CD4-positive, alpha-beta T cell treated with Interleukin-10 for 1 hour (primary cell): ENCODE results near the gene IFT43.
A peak's percentile ranks its signal among the peaks of the same experiment; 100 is the strongest.
"Not testable (repeated sequence)": the region's sequence is repeated elsewhere in the genome, so short reads cannot be mapped to it uniquely, and the experiment has no call there.

Source experiments
- DNase-seq: peaks from one replicate; pipeline ENCODE4 v3.0.0-alpha.2; 2020

IFT43 gene

GRCh38 chr14:75981426-75982265 is 3.9 kb upstream of the IFT43 start, which contains the start of gene TGFB3:
Gene TGFB3, minus strand, starts transcription at chr14:75981995. Its CDS starts 1,102 bp downstream, at chr14:75980893.
- peak; percentile 76 for DNase-seq

GRCh38 chr14:75982266-75983018 is 3.1 kb upstream of the IFT43 start:
- DNase-seq, result peak; percentile 82

GRCh38 chr14:75983019-75983358 is 2.6 kb upstream of the IFT43 start:
- no peak for DNase-seq

GRCh38 chr14:75984674-75985073 is 889 bp upstream of the IFT43 start:
- DNase-seq, result no peak

GRCh38 chr14:75986439-75986765 is 839 bp downstream of the IFT43 start:
- no peak for DNase-seq

GRCh38 chr14:75987201-75987970 is 1.8 kb downstream of the IFT43 start:
- no peak for DNase-seq

- no peak for DNase-seq
Measured at GRCh38 chr14:75989134-75989533, 3.6 kb downstream of the IFT43 start.

- no peak for DNase-seq
Measured at GRCh38 chr14:75990297-75990696, 4.7 kb downstream of the IFT43 start.

GRCh38 chr14:75991753-75992152 is 6.2 kb downstream of the IFT43 start:
- DNase-seq, result no peak

GRCh38 chr14:75993567-75994041 is 8.0 kb downstream of the IFT43 start:
- DNase-seq, result no peak

GRCh38 chr14:75995372-75996041 is 9.9 kb downstream of the IFT43 start:
- DNase-seq, result no peak

GRCh38 chr14:75996488-75996887 is 10.9 kb downstream of the IFT43 start:
- DNase-seq, result no peak

GRCh38 chr14:75999511-76000190 is 14.1 kb downstream of the IFT43 start:
- DNase-seq, result no peak

GRCh38 chr14:76002383-76002782 is 16.8 kb downstream of the IFT43 start:
- DNase-seq, result no peak

- no peak for DNase-seq
Measured at GRCh38 chr14:76006253-76006652, 20.7 kb downstream of the IFT43 start.

GRCh38 chr14:76007379-76007778 is 21.8 kb downstream of the IFT43 start:
- DNase-seq, result no peak

GRCh38 chr14:76007852-76008251 is 22.3 kb downstream of the IFT43 start:
- DNase-seq, result no peak

- DNase-seq, result not testable (repeated sequence)
Measured at GRCh38 chr14:76009627-76010026, 24.1 kb downstream of the IFT43 start.

- DNase-seq, result no peak
Measured at GRCh38 chr14:76011930-76012329, 26.4 kb downstream of the IFT43 start.

GRCh38 chr14:76012354-76012753 is 26.8 kb downstream of the IFT43 start:
- no peak for DNase-seq

GRCh38 chr14:76015191-76015590 is 29.6 kb downstream of the IFT43 start:
- DNase-seq, result no peak

- DNase-seq, result no peak
Measured at GRCh38 chr14:76015668-76016067, 30.1 kb downstream of the IFT43 start.
